HG02973 (cell line): Measurements from ENCODE around the gene TCAF1.

Experiments used
- ATAC-seq: cut with Tn5 transposase; IDR thresholded peaks from one replicate; pipeline ENCODE4 v1.9.1; 2021; ENCODE audit warnings: moderate library complexity; ENCODE audit not compliant: unreplicated experiment

The TCAF1 gene

DNA sequence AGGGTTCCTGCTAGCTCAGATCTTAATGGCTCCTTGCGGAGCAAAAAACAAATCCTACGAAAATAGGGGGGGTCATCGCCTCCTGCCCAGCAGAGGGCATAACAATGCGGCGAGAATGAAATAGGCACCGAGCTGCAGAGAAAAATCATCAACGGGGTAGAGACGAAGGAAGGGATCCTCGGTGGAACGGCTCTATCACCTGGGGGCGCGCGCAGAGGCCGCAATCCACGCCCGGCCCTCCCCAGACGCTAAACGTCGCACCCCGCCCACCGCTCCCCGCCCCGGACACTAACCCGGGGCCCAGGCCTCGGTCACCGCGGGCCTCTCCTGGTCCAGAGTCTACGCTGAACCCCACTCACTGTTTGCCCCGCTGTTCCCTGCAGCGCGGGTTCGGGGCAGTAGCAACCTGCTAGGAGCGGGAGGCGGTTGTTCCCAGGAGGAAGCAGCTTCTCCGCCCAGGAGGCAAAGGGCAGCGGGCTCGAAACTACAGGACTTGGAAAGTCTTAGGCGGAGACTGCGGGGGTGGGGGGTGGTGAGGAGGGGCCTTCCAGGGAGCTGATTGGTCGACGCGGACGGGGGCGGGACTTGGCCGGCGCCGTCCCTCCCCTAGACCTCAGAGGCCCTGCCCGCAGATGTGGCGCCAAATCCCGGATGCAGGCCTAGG is at the start of gene TCAF1:
TSS of gene TCAF1 (minus strand) at position 509 of the 664 bp plus-strand sequence. CDS start 25,568 bp downstream, outside the sequence.
- ATAC-seq = peak; percentile 85

DNA sequence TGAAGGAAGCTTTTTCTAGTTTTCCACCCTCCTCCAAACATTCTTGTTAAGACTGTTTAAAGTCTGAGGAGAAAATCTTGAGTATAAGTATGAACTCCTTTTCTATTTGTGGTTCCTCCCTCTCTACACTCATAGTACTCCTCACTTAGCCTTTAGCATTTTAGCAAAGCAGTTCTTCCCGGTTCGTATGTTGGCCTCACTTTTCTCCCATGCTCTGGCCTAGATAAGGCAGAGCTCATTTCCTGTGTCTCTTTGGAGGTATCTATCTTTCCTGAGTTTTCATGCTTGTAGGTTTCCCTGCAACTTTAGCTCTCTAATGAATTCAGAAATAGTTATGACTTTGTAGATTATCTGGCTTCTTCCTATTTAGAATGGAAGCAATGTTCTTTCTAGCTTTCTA is 46.8 kb upstream of the TCAF1 start:
- ATAC-seq = no peak

GRCh38 chr7:143947111-143947510 is 45.1 kb upstream of the TCAF1 start:
- no peak for ATAC-seq

DNA sequence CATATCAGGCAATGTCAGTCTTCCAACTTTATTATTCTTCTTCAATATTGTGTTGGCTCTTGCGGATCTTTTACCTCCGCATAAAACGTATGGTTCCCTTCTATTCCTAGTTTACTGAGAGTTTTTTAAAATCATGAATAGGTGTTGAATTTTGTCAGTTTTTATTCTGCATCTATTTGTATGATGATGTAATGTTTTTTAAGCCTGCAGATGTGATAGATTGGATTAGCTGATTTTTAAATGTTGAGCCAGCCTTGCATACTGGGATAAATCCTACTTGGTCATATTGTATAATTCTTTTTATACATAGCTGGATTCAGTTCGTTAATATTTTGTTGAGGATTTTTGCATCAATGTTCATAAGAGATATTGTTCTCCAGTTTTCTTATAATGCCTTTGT is 43.4 kb upstream of the TCAF1 start:
- ATAC-seq = no peak

DNA sequence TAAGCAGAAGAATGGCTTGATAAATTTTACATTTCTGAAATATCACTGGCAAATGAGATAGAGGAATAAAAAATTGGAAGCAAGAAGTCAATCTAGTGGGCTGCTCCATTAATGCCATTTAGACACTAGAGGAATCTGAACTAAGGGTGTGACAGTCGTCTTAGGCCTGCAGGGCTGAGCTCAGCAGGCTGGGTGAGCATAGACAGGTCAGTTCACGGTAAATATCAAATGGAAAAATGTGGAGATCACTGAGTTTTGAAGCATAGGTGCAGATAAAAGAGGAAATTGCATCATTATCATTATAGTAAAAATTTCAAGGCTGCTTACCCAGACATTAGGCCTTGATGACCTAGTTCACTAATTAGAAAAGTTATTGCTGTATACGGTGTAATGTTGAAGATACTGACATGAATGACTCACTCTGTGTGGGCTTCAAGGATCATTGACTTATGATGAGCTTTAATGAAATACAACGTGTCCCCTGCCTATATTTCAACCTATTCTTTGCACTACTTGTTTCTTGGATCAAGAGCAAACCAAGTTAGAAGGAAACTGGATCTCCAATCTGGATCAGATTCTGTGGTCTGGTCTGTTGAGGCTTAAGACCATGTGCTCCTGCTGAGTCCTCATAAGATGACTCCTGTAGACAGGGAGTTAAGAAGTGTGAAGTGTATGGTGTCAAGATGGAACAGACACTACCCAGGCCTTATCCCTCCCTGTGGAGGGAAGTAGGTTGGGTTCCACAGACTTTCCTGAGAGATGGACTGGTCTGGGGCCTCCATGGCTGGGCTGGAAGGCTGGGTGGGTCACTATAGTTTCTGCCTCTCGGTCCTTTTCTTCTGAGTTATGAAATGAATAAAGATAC is 36.6 kb upstream of the TCAF1 start:
- no peak for ATAC-seq

DNA sequence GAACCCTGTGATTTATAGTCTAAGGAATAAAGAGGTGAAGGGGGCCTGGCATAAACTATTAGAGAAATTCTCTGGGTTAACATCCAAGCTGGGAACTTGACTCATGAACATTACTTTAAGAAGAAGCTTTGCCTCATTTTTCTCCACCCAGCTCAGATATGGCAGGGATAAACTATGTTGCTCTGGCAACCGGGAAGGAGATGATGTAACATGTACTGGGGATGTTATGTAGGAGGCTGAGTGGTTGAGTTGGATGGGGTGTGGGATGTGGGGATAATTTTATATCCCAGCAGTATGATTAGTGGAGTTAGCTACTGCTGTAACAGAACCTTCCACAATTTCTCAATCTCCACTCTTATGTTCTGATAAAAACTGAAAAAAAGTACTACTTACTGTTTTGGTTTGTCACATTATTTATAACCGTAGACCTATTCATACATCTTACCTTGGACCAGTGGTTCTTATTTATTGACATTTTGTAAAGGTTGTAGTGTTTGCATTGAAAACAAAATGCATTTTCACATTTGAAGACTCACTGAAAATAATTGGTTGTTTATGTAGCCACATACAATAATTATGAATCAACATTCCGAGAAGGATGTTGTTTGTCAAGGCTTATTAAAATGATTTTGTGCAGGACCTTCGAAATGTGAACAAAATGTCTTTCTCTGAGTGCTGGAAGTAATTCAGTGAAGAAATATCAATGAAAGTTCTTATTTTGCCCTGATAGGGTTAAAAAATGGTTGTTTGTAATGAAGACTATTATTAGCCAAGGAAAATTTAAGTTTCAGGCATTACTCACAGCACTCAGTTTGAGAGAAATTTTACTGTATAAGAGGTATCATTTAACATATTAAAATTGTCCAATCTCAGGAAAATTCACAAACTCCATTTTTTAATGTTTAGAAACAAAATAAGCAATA is 34.4 kb upstream of the TCAF1 start:
- ATAC-seq = no peak

- no peak for ATAC-seq
Observed at GRCh38 chr7:143934526-143935325, 32.8 kb upstream of the TCAF1 start, which contains the start of gene OR2F2. Gene OR2F2 (plus strand): TSS chr7:143935233. CDS start chr7:143935233, 0 bp downstream.

GRCh38 chr7:143931739-143932138 is 29.8 kb upstream of the TCAF1 start:
- ATAC-seq = no peak

DNA sequence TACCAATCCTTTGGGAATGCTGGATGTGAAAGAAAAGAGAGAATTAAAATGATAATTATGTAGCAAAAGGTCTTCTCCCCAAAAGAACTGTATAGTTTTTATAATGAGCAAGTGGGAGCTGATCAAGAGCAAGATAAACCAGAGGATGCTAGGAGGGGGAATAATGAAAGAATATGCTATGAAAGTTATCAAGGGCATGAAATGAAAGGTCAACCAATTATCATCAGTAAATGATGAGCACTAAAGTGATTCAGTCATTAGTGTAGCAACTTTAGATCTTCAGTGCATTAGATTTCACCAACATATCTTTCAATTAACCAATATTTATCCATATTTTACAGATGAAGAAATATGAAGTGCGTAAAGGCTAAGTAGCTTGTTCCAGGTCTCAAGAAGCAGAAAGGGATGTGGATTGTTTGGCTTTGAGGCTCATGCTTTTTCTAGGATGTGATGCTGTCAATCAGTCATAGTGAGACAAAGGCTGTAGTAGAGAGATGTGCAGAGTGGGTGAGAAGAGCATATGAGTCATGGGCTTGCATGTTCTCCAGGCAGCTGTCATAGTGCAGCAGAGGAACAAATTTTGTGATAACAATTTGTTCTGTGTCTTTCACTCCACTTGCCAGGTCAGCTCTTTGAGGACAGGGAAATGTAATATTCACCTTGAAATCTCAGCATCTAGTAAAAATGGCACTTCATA is 27.4 kb upstream of the TCAF1 start:
- ATAC-seq = peak; percentile 78

- ATAC-seq = no peak
Observed at GRCh38 chr7:143924851-143925250, 22.9 kb upstream of the TCAF1 start.

GRCh38 chr7:143914938-143915652 is 13.1 kb upstream of the TCAF1 start:
- ATAC-seq = no peak

- ATAC-seq = no peak
Observed at GRCh38 chr7:143913945-143914615, 12.1 kb upstream of the TCAF1 start.

DNA sequence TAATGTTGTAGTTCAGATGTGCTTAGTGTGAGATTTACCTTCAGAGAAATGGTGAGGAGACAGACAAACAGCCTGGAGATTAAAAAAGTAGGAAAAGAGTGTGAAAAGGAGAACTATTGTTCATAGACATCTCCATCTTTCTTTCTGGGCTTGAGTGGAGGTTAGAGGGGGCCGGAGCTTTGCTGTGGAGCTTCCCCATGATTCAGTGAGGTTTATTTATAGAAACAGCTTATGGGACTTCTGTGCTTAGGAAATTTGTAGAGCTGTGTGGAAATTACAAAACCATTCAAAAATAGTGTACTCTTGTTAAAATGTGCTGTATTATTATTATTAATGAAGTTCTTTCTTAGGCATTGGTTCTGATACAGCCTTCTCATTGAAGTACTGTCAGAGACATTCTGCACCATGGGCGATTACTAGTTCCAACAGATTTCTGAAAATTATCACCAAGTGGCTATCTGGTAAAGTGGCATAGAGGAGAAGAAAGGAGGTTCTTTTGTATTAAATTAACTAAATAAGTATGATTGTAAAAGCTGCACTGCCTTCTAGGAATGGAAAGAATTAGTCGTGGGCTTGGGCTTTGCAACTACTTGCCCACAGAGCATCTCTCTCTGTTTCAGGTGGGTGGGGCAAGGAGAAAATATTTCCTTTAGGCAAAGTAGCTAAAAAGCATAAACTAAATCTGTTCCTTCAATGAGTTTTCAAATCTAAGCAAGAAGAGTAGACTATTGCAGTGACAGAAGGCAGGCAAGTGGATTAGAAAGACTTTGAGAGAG is 8.7 kb upstream of the TCAF1 start:
- ATAC-seq = no peak

- no peak for ATAC-seq
Observed at GRCh38 chr7:143909863-143910262, 7.9 kb upstream of the TCAF1 start.

DNA sequence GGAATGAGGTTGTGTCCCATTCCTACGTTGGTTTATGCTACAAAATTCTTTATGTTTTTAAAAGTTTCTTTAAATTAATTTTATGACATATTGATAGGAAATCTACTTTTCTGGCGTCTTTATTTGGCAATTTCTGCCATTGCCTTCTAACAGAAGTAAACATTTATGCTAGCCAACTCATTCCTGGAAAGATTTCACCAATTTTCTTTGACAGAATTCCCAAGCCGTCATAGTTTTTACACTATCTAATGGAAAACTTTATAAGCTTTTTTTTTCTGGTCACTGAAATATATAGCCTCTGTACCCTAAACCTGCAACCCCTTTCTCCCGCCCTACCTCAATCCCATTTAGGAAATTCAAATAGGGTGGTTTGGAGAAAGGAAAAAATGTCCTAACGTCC is 6.1 kb upstream of the TCAF1 start:
- no peak for ATAC-seq

DNA sequence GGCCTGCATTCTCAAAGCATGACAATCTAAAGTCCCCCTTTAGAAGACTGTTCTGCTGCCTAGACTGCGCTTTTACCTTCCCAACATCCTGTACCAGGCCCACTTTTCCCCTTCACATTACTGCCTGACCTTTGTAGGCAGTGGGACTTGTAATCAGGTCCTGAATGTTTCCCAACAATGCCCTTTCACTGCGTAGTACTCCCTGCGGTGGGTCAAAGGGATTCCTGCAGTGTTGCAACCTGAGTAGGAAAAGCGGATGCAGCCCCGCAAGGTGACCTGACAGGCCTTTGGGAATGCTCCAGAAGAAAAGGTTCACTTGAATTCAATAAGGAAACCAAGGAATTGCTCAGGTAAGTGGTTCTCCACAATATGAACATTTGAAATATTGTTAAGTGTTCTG is 4.9 kb upstream of the TCAF1 start:
- no peak for ATAC-seq

DNA sequence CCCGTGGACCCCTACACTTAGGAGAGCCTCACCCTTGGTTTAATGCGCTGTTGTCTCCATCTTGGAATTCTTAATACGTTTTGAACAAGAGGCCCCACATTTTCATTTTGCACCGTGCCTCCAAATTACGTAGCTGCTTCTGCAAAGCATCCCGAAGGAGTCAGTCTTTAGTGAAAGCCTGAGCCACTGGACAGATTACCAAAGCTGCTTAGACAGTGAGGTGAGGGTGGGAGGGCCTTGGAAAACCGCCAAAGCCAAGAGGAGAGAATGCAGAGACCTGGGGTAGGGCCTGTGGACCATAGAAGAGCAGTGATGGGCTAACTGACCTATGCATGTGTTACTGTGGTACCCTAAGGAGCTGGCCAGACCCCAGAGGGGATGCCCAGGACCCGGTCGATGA is 4.2 kb upstream of the TCAF1 start:
- ATAC-seq = no peak

DNA sequence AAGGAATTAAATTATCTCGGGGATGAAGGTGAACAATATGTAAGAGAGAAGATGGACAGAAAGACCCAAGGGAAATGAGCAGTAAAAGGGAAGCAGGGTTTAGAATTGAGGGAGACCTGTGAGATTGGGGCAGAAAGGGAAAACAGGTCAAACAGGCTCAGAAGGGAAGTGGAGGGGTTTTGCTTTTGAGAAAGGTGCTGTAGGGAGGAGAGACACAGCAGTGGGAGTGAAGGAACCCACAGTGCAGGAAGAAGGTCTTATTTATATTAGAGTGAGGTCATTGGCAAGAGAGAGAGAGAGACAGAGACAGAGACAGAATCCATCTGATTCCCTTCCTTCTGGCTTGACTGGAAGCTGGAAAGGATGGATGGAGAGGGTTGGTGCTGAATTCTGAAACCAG is 3.5 kb upstream of the TCAF1 start:
- ATAC-seq = no peak
